HG02970 (cell line): ENCODE results near the gene MT1H.

Experiments
- ATAC-seq: cut with Tn5 transposase; IDR thresholded peaks from one replicate; pipeline ENCODE4 v1.9.1; 2021; ENCODE audit warnings: mild to moderate bottlenecking, moderate library complexity, moderate number of reproducible peaks; ENCODE audit not compliant: unreplicated experiment, low FRiP score

The MT1H gene

GRCh38 chr16:56635441-56635967, 34.1 kb upstream of the MT1H start:
- no peak for ATAC-seq

- ATAC-seq, result no peak
Measured at GRCh38 chr16:56636616-56637413, 32.8 kb upstream of the MT1H start.

GRCh38 chr16:56637814-56638750, 31.5 kb upstream of the MT1H start, which contains the start of gene MT1A:
Gene MT1A, plus strand, starts transcription at chr16:56638666. Its CDS starts 73 bp downstream, at chr16:56638739.
- ATAC-seq, result no peak

- no peak for ATAC-seq
Measured at GRCh38 chr16:56639045-56639444, 30.6 kb upstream of the MT1H start.

GRCh38 chr16:56640076-56640475, 29.5 kb upstream of the MT1H start:
- ATAC-seq, result no peak

- ATAC-seq, result no peak
Measured at GRCh38 chr16:56641166-56641565, 28.4 kb upstream of the MT1H start.

- ATAC-seq, result no peak
Measured at GRCh38 chr16:56643080-56643778, 26.4 kb upstream of the MT1H start.

GRCh38 chr16:56643833-56644232, 25.8 kb upstream of the MT1H start:
- ATAC-seq, result no peak

- no peak for ATAC-seq
Measured at GRCh38 chr16:56645311-56645710, 24.3 kb upstream of the MT1H start.

- ATAC-seq, result no peak
Measured at GRCh38 chr16:56645838-56646237, 23.8 kb upstream of the MT1H start.

GRCh38 chr16:56647641-56648431, 21.8 kb upstream of the MT1H start:
- ATAC-seq, result no peak

GRCh38 chr16:56649271-56649670, 20.3 kb upstream of the MT1H start:
- ATAC-seq, result no peak

- no peak for ATAC-seq
Measured at GRCh38 chr16:56649820-56650219, 19.8 kb upstream of the MT1H start.

GRCh38 chr16:56651586-56651985, 18.0 kb upstream of the MT1H start, which contains the start of gene MT1B:
Gene MT1B, plus strand, starts transcription at chr16:56651886. Its CDS starts 68 bp downstream, at chr16:56651954.
- ATAC-seq, result no peak

GRCh38 chr16:56652600-56652999, 17.0 kb upstream of the MT1H start:
- ATAC-seq, result no peak

GRCh38 chr16:56653218-56653617, 16.4 kb upstream of the MT1H start:
- ATAC-seq, result no peak

GRCh38 chr16:56657555-56658326, 11.9 kb upstream of the MT1H start, which contains the start of gene MT1F:
Gene MT1F, plus strand, starts transcription at chr16:56657959. Its CDS starts 100 bp downstream, at chr16:56658059.
- ATAC-seq, result no peak

GRCh38 chr16:56658327-56658875, 11.2 kb upstream of the MT1H start:
- ATAC-seq, result no peak
